ENCODE results near the gene SDHAF2. TPM values are rescaled to one million over a fixed set of nuclear protein-coding genes. Genes with fewer than 3 reads are reported as not detected.

SDHAF2 gene
- total and polyA plus RNA-seq, 4 donors: 25.5 to 46.9 (median 30.2) TPM

GRCh38 chr11:61403658-61404057, 26.3 kb upstream of the SDHAF2 start:
- Histone ChIP-seq H3K27ac (ENCODE audit: low read depth in 1 of 2, low read length in 2 of 2) (no peak overlapping the region), H3K9ac (ENCODE audit: low read depth in 1 of 2, low read length in 2 of 2) (no peak overlapping the region), H3K36me3 (ENCODE audit: control insufficient read depth in 4 of 4, insufficient read depth in 3 of 4, low read depth in 1 of 4, low read length in 3 of 4) (peaks cover 13 to 71% (median 54%) of the 10 kb centered on the region in 4 donors), H3K4me3 (ENCODE audit: low read depth in 1 of 3, low read length in 3 of 3) (no peak overlapping the region), H3K27me3 (ENCODE audit: control insufficient read depth in 4 of 4, insufficient read depth in 4 of 4, low read length in 3 of 4) (no peaks in the 10 kb centered on the region), H3K4me1 (ENCODE audit: control insufficient read depth in 4 of 4, insufficient read depth in 4 of 4, low read length in 3 of 4) (no peaks in the 10 kb centered on the region), H3K9me3 (ENCODE audit: control insufficient read depth in 4 of 4, low read length in 3 of 4) (no peaks in the 10 kb centered on the region)
- TF ChIP-seq, protein P1, sequence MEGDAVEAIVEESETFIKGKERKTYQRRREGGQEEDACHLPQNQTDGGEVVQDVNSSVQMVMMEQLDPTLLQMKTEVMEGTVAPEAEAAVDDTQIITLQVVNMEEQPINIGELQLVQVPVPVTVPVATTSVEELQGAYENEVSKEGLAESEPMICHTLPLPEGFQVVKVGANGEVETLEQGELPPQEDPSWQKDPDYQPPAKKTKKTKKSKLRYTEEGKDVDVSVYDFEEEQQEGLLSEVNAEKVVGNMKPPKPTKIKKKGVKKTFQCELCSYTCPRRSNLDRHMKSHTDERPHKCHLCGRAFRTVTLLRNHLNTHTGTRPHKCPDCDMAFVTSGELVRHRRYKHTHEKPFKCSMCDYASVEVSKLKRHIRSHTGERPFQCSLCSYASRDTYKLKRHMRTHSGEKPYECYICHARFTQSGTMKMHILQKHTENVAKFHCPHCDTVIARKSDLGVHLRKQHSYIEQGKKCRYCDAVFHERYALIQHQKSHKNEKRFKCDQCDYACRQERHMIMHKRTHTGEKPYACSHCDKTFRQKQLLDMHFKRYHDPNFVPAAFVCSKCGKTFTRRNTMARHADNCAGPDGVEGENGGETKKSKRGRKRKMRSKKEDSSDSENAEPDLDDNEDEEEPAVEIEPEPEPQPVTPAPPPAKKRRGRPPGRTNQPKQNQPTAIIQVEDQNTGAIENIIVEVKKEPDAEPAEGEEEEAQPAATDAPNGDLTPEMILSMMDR (IDR thresholded peaks at IDR 0.05; ENCODE audit: low read depth, low read length, missing input control): no peak
- TF ChIP-seq RXRA (IDR thresholded peaks at IDR 0.05) (no peak), REST (IDR thresholded peaks at IDR 0.05) (no peak), YY1 (IDR thresholded peaks at IDR 0.05) (no peak), GABPA (IDR thresholded peaks at IDR 0.05 in 1 of 2, conservative IDR thresholded peaks at IDR 0.05 in 1 of 2) (no peak), SP1 (IDR thresholded peaks at IDR 0.05) (no peak), JUND (IDR thresholded peaks at IDR 0.05) (no peak), TAF1 (conservative IDR thresholded peaks at IDR 0.05) (no peak), FOXA1 (IDR thresholded peaks at IDR 0.05) (no peak), ATF3 (IDR thresholded peaks at IDR 0.05) (no peak), FOXA2 (IDR thresholded peaks at IDR 0.05) (no peak)
- 98% methylated on average over 1 of the region's 1 CpG for WGBS
- DNase-seq (ENCODE audit: low spot score): no peak

DNA sequence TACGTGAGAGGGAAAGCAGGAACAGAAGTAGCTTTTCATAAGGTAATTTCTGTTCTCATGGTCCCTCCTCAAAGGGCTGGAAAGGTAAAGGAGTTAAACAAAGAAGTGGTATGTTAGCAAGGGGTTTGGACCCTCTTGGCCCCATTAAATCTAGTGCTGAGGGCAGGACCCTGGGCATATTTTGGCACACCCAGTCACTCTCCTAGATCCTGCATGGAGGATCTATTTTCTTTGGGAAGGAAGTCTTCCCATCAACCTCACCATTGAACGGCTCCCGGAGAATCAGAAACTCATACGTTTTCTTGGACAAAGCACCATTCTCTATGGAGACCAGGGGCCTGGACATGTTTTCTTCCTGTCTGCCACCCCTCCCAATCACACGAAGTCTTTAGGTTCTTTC, 25.8 kb upstream of the SDHAF2 start:
- Histone ChIP-seq H3K4me1 (ENCODE audit: control insufficient read depth in 4 of 4, insufficient read depth in 4 of 4, low read length in 3 of 4) (no peaks in the 10 kb centered on the region), H3K9me3 (ENCODE audit: control insufficient read depth in 4 of 4, low read length in 3 of 4) (no peaks in the 10 kb centered on the region), H3K27me3 (ENCODE audit: control insufficient read depth in 4 of 4, insufficient read depth in 4 of 4, low read length in 3 of 4) (no peaks in the 10 kb centered on the region), H3K27ac (ENCODE audit: low read depth in 1 of 2, low read length in 2 of 2) (no peak overlapping the region), H3K9ac (ENCODE audit: low read depth in 1 of 2, low read length in 2 of 2) (no peak overlapping the region), H3K36me3 (ENCODE audit: control insufficient read depth in 4 of 4, insufficient read depth in 3 of 4, low read depth in 1 of 4, low read length in 3 of 4) (peaks cover 13 to 69% (median 56%) of the 10 kb centered on the region in 4 donors), H3K4me3 (ENCODE audit: low read depth in 1 of 3, low read length in 3 of 3) (no peak overlapping the region)
- no peak for DNase-seq (ENCODE audit: low spot score)
- TF ChIP-seq FOXA2 (IDR thresholded peaks at IDR 0.05) (no peak), REST (IDR thresholded peaks at IDR 0.05) (no peak), EGR1 (IDR thresholded peaks at IDR 0.05; ENCODE audit: low read depth in 2 of 2) (no peak), SP1 (IDR thresholded peaks at IDR 0.05) (no peak), NR2F2 (IDR thresholded peaks at IDR 0.05) (no peak)
- TF ChIP-seq, protein P2, sequence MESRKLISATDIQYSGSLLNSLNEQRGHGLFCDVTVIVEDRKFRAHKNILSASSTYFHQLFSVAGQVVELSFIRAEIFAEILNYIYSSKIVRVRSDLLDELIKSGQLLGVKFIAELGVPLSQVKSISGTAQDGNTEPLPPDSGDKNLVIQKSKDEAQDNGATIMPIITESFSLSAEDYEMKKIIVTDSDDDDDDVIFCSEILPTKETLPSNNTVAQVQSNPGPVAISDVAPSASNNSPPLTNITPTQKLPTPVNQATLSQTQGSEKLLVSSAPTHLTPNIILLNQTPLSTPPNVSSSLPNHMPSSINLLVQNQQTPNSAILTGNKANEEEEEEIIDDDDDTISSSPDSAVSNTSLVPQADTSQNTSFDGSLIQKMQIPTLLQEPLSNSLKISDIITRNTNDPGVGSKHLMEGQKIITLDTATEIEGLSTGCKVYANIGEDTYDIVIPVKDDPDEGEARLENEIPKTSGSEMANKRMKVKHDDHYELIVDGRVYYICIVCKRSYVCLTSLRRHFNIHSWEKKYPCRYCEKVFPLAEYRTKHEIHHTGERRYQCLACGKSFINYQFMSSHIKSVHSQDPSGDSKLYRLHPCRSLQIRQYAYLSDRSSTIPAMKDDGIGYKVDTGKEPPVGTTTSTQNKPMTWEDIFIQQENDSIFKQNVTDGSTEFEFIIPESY (IDR thresholded peaks at IDR 0.05): no peak
- TF ChIP-seq, protein P1 (IDR thresholded peaks at IDR 0.05; ENCODE audit: low read depth, low read length, missing input control): no peak
- WGBS: 91% methylated on average over 5 of the region's 5 CpGs
